ENCODE results near the gene INPP4B.
"Not testable (repeated sequence)": the region's sequence is repeated elsewhere in the genome, so short reads cannot be mapped to it uniquely, and the experiment has no call there.

Gene INPP4B

GRCh38 chr4:142535009-142535408, 311.1 kb downstream of the INPP4B start:
- DNase-seq, result no peak

DNA sequence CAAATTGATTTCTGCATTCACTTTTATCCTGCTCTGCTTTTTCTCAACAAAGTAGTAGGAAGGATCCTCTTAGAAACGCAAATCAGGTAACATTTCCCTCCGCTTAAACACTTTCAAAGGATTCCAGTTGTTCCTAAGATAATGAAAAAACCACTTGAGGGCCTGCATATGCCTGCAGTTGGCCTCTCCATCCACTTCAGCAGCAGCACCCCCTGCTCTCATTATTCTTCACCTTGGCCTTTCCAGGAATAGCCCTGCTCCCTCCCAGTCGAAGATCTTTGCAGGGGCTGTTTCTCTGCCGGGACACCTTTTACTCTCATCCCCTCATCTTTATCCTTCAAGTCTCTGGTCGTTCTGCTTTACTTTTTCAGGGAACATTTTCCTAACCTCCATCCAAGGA, 314.0 kb downstream of the INPP4B start:
- no peak for DNase-seq

DNA sequence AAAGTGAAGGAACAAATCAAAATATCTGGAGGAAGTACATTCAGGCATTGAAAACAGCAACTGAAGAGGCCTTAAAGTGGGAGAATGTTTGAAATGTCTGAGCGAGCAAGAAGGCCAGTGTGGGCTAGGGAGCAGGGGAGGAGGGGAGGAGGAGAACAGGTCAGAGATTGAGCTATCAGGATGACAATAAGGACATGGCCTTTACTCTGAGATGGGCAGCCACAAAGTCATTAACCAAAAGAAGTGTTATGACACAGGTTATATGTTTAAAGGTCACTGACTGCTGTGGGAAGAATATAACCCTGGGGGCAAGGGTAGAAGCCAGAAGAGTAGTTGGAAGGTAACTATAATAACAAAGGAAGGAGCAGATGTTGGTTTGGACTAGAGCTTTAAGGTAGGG, 315.4 kb downstream of the INPP4B start:
- DNase-seq, result no peak

- no peak for DNase-seq
Measured at GRCh38 chr4:142528433-142528832, 317.7 kb downstream of the INPP4B start.

GRCh38 chr4:142523111-142523510, 323.0 kb downstream of the INPP4B start:
- DNase-seq, result no peak

GRCh38 chr4:142519342-142519741, 326.8 kb downstream of the INPP4B start:
- no peak for DNase-seq

GRCh38 chr4:142516686-142517526, 329.2 kb downstream of the INPP4B start:
- no peak for DNase-seq

DNA sequence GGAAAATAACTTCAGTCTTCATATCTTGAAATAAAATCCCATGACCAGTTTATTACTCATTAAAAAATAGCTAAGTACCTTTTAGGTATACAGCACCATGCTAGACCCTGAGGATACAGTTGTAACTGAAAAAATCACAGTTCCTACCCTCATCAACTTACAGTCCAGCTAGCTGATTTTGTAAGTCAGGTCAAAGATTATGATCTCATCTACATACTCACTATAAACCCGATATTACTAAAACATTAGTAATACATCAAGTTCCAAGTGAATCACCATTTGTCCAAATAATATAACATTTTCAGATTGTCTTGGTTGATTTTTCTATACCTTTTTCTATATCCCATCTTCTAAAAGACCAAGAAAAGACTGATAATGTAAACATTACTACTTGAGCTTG, 333.9 kb downstream of the INPP4B start:
- DNase-seq, result no peak

DNA sequence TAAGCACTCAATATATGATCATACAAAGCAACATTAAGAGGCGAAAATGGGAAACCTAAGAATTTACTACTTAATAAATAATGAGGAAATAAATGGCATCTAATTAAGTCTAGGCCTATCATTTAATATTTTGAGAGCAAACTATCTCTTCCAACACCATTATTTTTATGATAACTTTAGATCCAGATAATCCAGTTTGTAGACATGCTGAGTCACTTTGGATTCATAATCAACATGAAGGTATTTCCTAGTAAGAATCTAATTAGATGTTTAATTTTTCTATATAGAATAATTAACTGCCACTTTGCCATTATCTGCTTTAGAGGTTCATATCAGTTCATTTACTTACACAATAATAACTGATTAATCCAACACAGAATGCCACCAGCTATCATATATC, 336.2 kb downstream of the INPP4B start:
- no peak for DNase-seq

DNA sequence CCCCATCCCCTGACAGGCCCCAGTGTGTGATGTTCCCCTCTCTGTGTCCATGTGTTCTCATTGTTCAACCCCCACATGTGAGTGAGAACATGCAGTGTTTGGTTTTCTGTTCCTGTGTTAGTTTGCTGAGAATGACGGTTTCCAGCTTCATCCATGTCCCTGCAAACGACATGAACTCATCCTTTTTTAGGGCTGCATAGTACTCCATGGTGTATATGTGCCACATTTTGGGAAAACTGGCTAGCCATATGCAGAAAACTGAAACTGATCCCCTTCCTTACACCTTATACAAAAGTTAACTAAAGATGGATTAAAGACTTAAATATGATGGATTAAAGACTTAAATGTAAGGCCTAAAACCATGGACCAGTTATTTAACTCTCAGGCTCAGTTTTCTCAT, 336.7 kb downstream of the INPP4B start:
- not testable (repeated sequence) for DNase-seq

DNA sequence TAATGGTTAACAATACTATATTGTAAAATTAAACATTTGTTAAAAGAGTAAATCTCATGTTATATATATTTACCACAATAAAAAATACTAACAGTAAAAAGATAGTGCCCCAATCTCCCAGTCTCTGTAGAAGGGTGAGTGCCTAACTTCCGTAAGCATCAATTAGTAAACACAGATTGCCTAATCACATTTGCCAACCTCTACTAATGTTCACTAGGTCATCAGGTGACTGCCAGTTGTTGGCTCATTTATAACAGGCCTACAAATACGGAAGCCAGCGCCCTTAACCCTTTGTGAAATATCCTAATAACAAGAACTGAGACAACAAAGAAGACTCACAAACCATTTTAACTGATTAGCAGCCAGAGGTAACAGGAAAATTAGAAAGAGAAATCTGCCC, 345.1 kb downstream of the INPP4B start:
- no peak for DNase-seq

GRCh38 chr4:142497606-142498005, 348.5 kb downstream of the INPP4B start:
- no peak for DNase-seq

DNA sequence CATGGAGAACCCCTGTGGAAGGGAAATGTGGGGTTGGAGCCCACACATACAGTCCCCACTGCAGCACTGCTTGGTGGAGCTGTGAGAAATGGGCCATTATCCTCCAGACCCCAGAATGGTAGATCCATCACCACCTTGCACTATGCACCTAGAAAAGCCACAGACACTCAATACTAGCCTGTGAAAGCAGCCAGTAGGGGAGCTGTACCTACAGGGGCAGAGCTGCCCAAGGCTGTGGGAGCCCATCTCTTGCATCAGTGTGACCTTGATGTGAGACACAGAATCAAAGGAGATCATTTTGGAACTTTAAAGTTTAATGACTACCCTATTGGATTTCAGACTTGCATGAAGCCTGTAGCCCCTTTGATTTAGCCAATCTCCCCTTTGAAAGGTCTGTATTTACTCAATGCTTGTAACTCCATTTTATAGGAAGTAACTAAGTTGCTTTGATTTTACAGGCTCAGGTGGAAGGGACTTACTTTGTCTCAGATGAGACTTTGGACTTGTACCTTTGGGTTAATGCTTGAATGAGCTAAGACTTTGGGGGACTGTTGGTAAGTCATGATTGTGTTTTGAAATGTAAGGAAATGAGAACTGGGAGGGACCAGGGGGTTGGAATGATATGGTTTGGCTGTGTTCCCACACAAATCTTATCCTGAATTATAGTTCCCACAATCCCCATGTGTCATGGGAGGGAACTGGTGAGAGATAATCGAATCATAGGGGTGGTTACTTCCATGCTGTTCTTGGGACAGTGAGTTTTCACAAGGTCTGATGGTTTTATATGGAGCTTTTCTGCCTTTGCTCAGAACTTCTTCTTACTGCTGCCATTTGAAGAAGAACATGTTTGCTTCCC, 352.6 kb downstream of the INPP4B start:
- no peak for DNase-seq

- DNase-seq, result no peak
Measured at GRCh38 chr4:142485452-142485851, 360.6 kb downstream of the INPP4B start.

DNA sequence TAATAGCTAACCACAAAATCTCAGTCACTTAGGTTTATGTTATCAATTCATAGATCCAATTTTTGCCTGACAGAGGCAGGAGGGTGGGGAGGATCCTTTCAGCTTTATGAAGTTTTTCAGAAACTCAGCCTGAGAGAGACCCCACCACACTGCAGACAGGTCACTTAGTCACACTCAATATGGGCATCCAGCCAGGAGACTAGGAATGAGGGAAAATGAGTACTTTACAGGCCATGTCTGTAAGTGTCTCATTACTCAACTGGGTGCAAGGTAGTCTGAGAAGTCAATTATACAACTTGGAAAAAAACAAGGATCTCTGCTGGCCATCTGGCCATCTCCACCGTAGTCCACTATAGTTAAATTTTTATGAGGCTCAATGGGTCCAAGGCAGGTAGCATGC, 365.9 kb downstream of the INPP4B start:
- DNase-seq, result no peak

DNA sequence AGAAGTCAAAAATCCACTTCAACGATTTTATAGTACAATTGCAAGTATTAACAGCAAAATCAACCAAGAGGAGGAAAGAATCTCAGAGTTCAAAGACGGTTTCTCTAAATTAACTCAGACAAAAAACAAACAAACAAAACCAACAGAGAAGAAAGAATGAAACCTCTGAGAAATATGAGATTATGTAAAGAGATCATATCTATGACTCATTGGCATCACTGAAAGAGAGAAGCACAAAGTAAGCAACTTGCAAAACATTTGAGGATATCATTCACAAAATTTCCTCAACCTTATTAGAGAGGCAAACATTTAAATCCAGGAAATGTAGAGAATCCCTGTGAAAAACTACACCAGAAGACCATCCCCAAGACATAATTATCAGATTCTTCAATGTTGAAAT, 370.4 kb downstream of the INPP4B start:
- no peak for DNase-seq

- no peak for DNase-seq
Measured at GRCh38 chr4:142474398-142475087, 371.6 kb downstream of the INPP4B start.

GRCh38 chr4:142473960-142474338, 372.2 kb downstream of the INPP4B start:
- no peak for DNase-seq

- DNase-seq, result no peak
Measured at GRCh38 chr4:142473218-142473959, 372.7 kb downstream of the INPP4B start.

DNA sequence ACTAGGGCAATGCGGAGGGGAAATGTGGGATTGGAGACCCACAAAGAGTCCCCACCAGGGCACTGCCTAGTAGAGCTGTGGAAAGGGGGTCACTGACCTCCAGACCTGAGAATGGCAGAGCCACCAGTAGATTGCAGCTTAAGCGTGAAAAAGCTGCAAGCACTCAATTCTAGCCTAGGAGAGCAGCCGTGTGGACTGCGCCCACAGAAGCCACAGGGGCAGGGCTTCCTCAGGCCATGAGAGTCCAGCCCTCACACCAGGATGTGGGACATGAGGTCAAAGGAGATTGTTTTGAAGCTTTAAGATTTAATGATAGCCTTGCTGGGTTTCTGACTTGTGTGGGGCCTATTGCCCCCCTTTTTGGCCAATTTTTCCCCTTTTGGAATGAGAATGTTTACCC, 379.0 kb downstream of the INPP4B start:
- no peak for DNase-seq

GRCh38 chr4:142465526-142465925, 380.6 kb downstream of the INPP4B start:
- DNase-seq, result no peak

- DNase-seq, result no peak
Measured at GRCh38 chr4:142463206-142463605, 382.9 kb downstream of the INPP4B start.
